Measurements from ENCODE around the gene KICS2.
"Not testable (repeated sequence)": the region's sequence is repeated elsewhere in the genome, so short reads cannot be mapped to it uniquely, and the experiment has no call there.

KICS2 gene

DNA sequence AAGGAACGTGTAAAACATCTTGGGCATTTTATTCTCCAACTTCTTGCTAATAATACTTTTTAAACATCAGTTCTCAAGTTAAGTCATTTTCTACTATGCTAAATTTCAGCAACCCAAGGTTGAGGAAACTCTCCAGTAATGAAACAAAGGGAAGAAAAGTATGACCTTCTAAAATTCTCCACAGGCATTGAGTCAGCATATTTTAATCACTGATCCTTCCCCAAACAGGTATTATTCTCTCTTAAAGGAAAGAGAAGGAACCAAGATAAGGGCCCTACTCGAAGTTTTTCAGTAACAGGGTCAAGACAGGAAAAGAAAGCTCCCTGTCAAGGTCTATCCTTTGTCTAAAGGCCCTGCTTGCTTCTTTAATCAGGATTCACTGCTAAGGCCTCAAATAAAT, 3.0 kb downstream of the KICS2 start:
- no peak for DNase-seq (ENCODE audit: low spot score)
- Histone ChIP-seq H3K27ac (no peak overlapping the region), H3K4me3 (no peak overlapping the region)
- TF ChIP-seq, protein P1, sequence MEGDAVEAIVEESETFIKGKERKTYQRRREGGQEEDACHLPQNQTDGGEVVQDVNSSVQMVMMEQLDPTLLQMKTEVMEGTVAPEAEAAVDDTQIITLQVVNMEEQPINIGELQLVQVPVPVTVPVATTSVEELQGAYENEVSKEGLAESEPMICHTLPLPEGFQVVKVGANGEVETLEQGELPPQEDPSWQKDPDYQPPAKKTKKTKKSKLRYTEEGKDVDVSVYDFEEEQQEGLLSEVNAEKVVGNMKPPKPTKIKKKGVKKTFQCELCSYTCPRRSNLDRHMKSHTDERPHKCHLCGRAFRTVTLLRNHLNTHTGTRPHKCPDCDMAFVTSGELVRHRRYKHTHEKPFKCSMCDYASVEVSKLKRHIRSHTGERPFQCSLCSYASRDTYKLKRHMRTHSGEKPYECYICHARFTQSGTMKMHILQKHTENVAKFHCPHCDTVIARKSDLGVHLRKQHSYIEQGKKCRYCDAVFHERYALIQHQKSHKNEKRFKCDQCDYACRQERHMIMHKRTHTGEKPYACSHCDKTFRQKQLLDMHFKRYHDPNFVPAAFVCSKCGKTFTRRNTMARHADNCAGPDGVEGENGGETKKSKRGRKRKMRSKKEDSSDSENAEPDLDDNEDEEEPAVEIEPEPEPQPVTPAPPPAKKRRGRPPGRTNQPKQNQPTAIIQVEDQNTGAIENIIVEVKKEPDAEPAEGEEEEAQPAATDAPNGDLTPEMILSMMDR (IDR thresholded peaks at IDR 0.05) = no peak

DNA sequence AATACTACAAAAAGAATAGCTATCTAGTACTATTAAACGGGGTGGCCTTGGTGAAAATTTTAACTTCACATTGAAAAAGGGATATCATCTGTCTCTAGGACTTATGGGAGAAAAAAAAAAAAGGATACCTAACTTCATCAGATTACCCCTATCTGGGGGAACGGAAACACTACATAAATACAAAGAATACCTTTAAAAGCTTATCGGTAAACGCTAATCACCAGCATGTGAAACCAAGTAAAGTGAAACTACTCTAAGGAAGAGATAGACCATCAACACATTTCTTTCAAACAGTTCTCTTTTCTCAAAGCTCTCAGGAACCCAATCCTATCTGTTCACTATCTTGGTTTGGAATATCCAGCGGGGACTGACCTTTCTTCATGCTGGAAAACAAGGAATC, 3.5 kb downstream of the KICS2 start:
- no peak for DNase-seq (ENCODE audit: low spot score)
- Histone ChIP-seq H3K27ac (no peak overlapping the region), H3K4me3 (no peak overlapping the region)
- TF ChIP-seq, protein P1 (IDR thresholded peaks at IDR 0.05) = no peak

DNA sequence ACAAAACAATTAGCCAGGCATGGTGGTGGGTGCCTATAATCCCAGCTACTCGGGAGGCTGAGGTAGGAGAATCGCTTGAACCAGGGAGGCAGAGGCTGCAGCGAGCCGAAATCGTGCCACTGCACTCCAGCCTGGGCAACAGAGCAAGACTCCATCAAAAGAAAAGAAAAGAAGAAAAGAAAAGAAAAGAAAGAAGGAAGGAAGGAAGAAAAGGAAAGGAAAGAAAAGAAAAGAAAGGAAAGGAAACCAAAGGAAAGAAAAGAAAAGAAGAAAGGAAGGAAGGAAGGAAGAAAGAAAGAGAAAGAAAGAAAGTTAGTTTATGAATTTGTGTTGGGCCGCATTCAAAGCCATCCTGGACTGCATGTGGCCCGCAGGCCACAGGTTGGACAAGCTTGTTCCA, 4.5 kb downstream of the KICS2 start:
- H3K27ac ChIP-seq; H3K4me3 ChIP-seq; DNase-seq (ENCODE audit: low spot score): not testable (repeated sequence)

DNA sequence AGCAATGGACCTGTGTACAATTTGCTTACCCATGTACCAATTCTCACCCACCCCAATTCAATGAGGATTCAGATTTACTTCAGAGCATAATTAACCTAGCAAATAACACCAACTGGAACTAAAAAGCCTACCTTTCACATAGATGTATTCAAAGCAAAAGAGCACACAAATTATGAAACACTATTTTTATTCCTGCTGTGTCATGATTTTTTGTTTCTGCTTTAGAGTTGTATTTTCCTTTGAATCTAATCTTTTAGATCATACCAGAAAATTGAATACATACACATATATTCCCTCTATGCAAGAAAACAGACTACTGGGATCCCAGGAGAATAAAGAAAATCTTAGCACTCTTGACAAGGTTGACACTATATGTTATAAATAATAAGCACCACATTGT, 5.9 kb downstream of the KICS2 start:
- no peak overlapping the region for H3K4me3 ChIP-seq
- no peak for DNase-seq (ENCODE audit: low spot score)
- TF ChIP-seq, protein P1 (IDR thresholded peaks at IDR 0.05) = no peak
- H3K27ac ChIP-seq = no peak overlapping the region

DNA sequence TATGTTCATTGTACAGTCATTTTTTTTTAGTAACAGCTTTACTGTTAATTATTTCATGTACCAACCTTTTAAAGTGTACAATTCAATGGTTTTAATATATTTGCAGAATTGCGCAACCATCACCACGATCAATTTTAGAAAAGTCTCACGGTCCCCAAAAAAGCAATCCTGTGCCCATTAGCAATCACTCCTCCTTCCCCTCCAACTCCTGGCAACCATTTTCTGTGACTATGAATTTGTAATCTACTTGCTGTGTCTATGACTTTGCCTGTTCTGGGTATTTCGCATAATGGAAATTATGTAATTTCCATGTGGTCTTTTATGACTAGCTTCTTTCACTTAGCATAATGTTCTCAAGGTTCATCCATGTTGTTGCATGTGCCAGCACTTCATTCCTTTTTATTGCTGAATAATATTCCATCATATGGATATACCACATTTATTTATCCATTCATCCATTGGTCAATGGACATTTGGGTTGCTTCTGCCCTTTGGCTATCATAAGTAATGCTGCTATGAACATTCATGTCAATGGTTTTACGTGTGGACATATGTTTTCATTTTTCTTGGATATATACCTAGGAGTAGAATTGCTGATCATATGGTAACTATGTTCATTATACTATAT, 9.9 kb downstream of the KICS2 start:
- no peak overlapping the region for H3K27ac ChIP-seq
- TF ChIP-seq, protein P1 (IDR thresholded peaks at IDR 0.05) = no peak
- no peak for DNase-seq (ENCODE audit: low spot score)
- no peak overlapping the region for H3K4me3 ChIP-seq

DNA sequence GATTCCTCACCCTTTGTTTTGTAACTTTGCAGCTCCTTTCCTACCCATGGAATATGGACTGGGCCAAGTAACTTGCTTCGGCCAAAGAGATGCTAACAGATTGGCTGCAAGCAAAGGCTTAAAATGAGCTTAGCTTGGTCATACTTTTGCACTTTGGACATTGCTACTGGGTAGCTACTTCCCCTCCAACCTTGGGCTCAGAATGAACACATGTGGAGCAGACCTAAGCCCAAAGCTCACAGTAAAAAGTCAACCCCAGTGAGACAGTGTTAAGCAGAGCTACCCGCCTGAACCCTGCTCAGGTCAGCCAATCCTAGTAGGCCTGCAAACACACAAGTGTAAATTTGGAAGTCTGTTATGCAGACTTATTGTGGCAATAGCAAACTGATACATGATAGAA, 14.6 kb downstream of the KICS2 start:
- no peak overlapping the region for H3K4me3 ChIP-seq
- H3K27ac ChIP-seq = no peak overlapping the region
- TF ChIP-seq, protein P1 (IDR thresholded peaks at IDR 0.05) = no peak
- DNase-seq (ENCODE audit: low spot score) = no peak

DNA sequence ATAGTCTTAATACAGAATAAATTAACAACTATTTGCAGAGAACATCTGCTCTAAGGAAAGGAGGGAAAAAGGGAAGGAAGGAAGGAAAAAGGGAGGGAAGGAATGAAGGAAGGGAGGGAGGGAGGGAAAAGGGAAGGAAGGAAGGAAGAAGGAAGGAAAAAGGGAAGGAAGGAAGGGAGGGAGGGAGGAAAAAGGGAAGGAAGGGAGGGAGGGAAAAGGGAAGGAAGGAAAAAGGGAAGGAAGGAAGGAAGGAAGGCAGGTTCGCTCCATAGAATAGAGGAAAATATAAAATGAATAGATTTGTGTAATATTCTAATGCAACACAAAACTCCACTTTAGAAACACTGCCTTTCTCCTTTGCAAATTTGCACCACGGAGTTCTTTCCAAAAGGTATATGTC, 16.6 kb downstream of the KICS2 start:
- H3K27ac ChIP-seq = no peak overlapping the region

More for the DNA sequence above, 16.6 kb downstream of the KICS2 start:
- DNase-seq (ENCODE audit: low spot score) = no peak
- no peak overlapping the region for H3K4me3 ChIP-seq
- TF ChIP-seq, protein P1 (IDR thresholded peaks at IDR 0.05) = no peak

Data from coronary artery (tissue), 2 donors.